ENCODE measurements around the gene ARHGEF18. TPM values are rescaled to one million over a fixed set of nuclear protein-coding genes. Genes with fewer than 3 reads are reported as not detected.

The ARHGEF18 gene
- total RNA-seq, 1 donor from 2014 or later = 7.0 TPM

DNA sequence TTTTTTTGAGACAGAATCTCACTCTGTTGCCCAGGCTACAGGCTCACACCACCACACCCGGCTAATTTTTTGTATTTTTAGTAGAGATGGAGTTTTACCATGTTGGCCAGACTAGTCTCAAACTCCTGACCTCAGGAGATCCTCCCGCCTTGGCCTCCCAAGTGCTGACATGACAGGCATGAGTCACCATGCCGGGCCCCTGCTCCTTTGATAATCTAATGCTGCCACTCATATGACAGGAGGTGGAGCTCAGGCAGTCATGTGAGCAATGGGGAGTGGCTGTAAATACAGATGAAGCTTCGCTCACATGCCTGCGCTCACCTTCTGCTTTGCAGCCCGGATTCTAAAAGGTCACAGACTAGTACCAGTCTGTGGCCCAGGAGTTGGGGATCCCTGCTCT is 25.1 kb downstream of the ARHGEF18 start:
- ATAC-seq (ENCODE audit: poor library complexity) = no peak
- DNase-seq = no peak
- intact Hi-C loops (cut with DNase I) = no loop called here

DNA sequence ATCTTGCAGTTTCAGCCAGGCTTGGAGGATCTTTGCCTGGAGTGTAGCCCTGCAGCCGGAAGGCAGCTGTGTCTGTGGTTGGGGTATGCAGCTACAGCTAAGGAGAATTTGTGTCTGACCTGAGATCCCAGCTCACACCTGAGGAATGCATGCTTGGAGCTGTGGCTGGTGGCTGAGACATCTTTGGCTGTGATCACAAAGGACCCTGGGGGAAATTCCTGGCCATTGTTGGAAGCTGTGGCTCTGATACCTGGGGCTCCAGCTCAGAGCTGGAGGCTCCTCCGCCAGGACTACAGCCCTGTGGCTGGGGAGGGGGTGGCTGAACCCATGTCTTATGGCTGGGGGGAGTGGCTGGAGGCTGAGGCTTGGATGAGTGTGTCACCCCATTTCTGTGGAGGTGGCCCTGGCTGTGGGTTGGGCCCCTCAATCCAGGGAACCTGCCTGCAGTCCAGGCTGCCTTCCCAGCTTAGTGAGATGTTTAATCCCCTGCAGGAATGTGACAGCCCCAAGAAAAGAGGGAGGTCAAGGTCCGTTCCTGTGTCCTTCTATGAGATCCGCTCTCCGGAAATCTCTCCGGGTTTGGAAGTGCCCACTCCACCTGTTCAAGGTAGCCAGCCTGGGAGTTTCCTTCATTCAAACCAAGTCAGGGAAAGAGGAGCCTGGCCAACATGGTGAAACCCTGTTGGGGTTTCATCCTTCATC is 27.6 kb downstream of the ARHGEF18 start:
- DNase-seq (no peak), ATAC-seq (ENCODE audit: poor library complexity) (no peak)
- intact Hi-C loops (cut with DNase I) = no loop called here

- DNase-seq (no peak), ATAC-seq (ENCODE audit: poor library complexity) (no peak)
- intact Hi-C loops (cut with DNase I) = no loop called here
Measured at GRCh38 chr19:7377196-7377595, 28.5 kb downstream of the ARHGEF18 start.

- intact Hi-C loops (cut with DNase I) = no loop called here
- DNase-seq (no peak), ATAC-seq (ENCODE audit: poor library complexity) (no peak)
Measured at GRCh38 chr19:7381073-7381390, 32.3 kb downstream of the ARHGEF18 start.

GRCh38 chr19:7382694-7383093 is 34.0 kb downstream of the ARHGEF18 start:
- no peak for ATAC-seq (ENCODE audit: poor library complexity)
- no peak for DNase-seq
- intact Hi-C loops (cut with DNase I) = no loop called here

DNA sequence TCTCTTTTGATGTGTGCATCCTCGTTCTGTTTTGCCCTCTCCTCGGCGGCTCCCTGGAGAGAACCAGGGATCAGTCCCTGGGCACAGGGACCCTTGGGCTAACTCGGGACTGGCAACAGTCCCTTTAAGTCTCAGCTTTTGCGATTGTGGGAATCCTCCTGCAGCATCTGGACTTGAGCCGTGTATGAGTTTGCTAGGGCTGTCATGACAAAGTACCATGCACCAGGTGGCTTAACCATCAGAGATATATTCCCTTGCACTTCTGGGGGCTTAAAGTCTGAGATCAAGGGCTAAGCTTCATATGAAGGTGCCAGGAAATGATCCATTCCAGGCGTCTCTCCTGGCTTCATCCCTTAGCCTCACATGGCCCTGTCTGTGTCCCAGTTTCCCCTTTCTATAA is 34.5 kb downstream of the ARHGEF18 start:
- ATAC-seq (ENCODE audit: poor library complexity) = no peak
- intact Hi-C loops (cut with DNase I) = no loop called here

GRCh38 chr19:7385062-7385461 is 36.3 kb downstream of the ARHGEF18 start:
- ATAC-seq (ENCODE audit: poor library complexity) (peak; percentile 46), DNase-seq (no peak)
- intact Hi-C loops (cut with DNase I) = no loop called here

More for the DNA sequence above, 34.5 kb downstream of the ARHGEF18 start:
- no peak for DNase-seq

- no peak for ATAC-seq (ENCODE audit: poor library complexity)
- DNase-seq = no peak
- intact Hi-C loops (cut with DNase I) = no loop called here
Measured at GRCh38 chr19:7386308-7386707, 37.6 kb downstream of the ARHGEF18 start.

DNA sequence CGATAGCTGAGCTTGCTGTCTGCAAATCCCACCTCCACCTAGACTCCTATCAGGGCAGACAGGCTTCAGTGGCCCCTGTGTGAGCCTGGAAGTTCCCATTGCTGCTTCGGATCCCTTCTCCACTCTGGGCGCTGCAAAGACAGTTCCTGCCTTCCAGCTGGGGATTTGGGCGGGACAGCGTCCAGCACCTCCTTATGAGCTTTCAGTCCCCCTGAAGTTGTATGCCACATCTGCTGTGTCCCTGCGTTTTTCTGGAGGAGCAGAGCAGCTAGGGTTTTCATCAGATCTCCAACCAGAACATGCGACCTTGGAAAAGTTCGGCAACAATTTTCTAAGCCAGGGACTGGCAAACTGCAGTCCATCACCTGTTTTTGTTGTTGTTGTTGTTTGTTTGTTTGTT is 38.0 kb downstream of the ARHGEF18 start:
- intact Hi-C loops (cut with DNase I) = no loop called here

GRCh38 chr19:7391218-7391670 is 42.5 kb downstream of the ARHGEF18 start:
- ATAC-seq (ENCODE audit: poor library complexity) = no peak
- no peak for DNase-seq
- intact Hi-C loops (cut with DNase I) = loop anchor here (10.0 kb wide), 1 partner anchor 124 kb away; the partner anchor contains the start of gene ZNF358

More for the DNA sequence above, 38.0 kb downstream of the ARHGEF18 start:
- ATAC-seq (ENCODE audit: poor library complexity) = no peak
- no peak for DNase-seq

- ATAC-seq (ENCODE audit: poor library complexity) = no peak
- intact Hi-C loops (cut with DNase I) = loop anchor here (10.0 kb wide), 1 partner anchor 121 kb away; the partner anchor contains the start of gene ZNF358
Measured at GRCh38 chr19:7393459-7393858, 44.7 kb downstream of the ARHGEF18 start.

DNA sequence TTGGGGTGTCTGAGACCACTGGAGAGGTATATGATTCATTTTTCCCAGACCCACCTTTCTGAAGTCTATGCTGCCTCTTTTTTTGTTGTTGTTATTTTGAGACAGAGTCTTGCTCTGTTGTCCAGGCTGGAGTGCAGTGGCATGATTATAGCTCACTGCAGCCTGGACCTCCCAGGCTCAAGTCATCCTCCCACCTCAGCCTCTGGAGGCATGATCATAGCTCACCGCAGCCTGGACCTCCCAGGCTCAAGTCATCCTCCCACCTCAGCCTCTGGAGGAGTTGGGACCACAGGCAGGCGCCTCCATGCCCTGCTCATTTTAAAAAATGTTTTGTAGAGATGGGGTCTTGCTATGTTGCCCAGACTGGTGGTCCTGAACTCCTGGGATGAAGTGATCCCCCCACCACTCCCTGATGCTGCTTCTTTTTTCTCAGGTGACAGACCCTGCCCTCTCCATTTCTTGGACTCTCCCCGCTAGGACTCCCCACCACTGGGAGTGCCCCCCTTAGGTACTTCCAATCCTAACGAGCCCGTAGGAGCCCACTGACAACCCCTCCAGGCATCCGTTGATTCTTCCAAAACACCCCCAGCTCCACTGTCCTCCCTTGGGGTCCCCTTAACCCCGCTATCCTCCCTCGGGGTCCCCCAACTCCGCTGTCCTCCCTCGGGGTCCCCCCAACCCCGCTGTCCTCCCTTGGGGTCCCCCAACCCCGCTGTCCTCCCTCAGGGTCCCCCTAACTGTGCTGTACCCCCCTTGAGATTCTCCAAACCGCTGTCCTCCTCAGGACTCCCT is 45.4 kb downstream of the ARHGEF18 start:
- DNase-seq (no peak), ATAC-seq (ENCODE audit: poor library complexity) (no peak)
- intact Hi-C loops (cut with DNase I) = loop anchor here (10.0 kb wide), 1 partner anchor 121 kb away; the partner anchor contains the start of gene ZNF358

More at GRCh38 chr19:7393459-7393858, 44.7 kb downstream of the ARHGEF18 start:
- DNase-seq = no peak

DNA sequence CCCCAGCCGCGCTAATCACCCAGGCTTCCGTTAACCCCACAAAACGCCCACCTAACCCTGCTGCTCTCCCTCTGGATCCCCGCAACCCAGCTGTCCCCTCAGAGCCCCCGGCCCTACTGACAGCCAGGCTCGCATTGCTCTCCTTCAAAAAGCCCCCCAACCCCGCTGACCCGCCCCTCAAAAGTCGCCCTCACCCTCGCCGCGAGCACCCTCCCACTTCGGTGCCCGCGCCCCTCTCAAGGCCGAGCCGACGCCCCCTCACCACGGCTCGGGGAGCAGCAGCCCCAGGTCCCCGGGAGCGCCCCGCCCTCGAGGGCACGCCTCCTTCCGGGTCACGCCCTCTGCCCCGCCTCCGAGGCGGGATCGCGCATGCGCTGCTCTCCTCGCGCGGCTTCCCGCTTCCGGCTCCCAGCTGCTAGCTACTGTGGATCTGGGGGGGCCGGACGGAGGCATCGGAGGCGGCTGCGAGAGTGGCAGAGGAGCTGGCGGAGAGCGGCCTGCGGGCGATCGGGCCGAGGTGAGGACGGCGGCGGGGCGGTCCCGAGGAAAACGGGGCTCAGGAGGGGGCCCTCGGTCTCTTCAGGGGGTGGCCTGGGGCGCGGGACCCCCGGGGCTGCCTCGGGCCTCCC is 46.1 kb downstream of the ARHGEF18 start:
- intact Hi-C loops (cut with DNase I) = loop anchor here (10.0 kb wide), 1 partner anchor 120 kb away; the partner anchor contains the start of gene ZNF358
- peak; percentile 100 for ATAC-seq (ENCODE audit: poor library complexity)
- DNase-seq = peak; percentile 91

- intact Hi-C loops (cut with DNase I) = loop anchor here (10.0 kb wide), 1 partner anchor 119 kb away; the partner anchor contains the start of gene ZNF358
- DNase-seq = no peak
- peak; percentile 30 for ATAC-seq (ENCODE audit: poor library complexity)
Measured at GRCh38 chr19:7395360-7396066, 46.8 kb downstream of the ARHGEF18 start.

GRCh38 chr19:7397687-7398086 is 49.0 kb downstream of the ARHGEF18 start:
- ATAC-seq (ENCODE audit: poor library complexity) = no peak
- intact Hi-C loops (cut with DNase I) = loop anchor here (10.0 kb wide), 1 partner anchor 117 kb away; the partner anchor contains the start of gene ZNF358
- DNase-seq = no peak
